DND-41 (cell line): ENCODE measurements around the gene MEIOB.
A peak's percentile ranks its signal among the peaks of the same experiment; 100 is the strongest.
"Not testable (repeated sequence)": the region's sequence is repeated elsewhere in the genome, so short reads cannot be mapped to it uniquely, and the experiment has no call there.

Experiments used
- ATAC-seq: fragments of 200-7000 bp; cut with Tn5 transposase; 3 replicates; pipeline ENCODE4 v1.9.1; 2021; ENCODE audit warnings: low read depth; ENCODE audit not compliant: insufficient read depth
- DNase-seq: peaks from one replicate; pipeline ENCODE4 v3.0.0-alpha.2; 2020
- H2AFZ ChIP-seq: 2 replicates; pipeline ENCODE4 v1.6.0; 2012; ENCODE audit warnings: low read depth, low read length
- H3K27ac ChIP-seq: 2 replicates; pipeline ENCODE4 v1.5.1; 2012; ENCODE audit warnings: low read length, inconsistent platforms
- H3K27me3 ChIP-seq: fragments of 200-600 bp; sonication (generic); 2 replicates; pipeline ENCODE4 v1.6.0; 2012; ENCODE audit warnings: low read length, mild to moderate bottlenecking, inconsistent platforms; ENCODE audit not compliant: insufficient read depth, poor library complexity
- H3K36me3 ChIP-seq: 2 replicates; pipeline ENCODE4 v1.5.1; 2012; ENCODE audit warnings: low read length, inconsistent platforms; ENCODE audit not compliant: insufficient read depth
- H3K4me1 ChIP-seq: 2 replicates; pipeline ENCODE4 v1.5.1; 2012; ENCODE audit warnings: mild to moderate bottlenecking, low read length; ENCODE audit not compliant: insufficient read depth
- H3K4me2 ChIP-seq: 2 replicates; pipeline ENCODE4 v1.6.0; 2012; ENCODE audit warnings: mild to moderate bottlenecking, moderate library complexity, low read length, inconsistent platforms; ENCODE audit not compliant: insufficient read depth
- H3K4me3 ChIP-seq, 2 experiments: fragments of 200-600 bp in 1 of 2; shearing (Covaris generic) in 1 of 2; 2 replicates each; pipeline ENCODE4 v1.5.1; 2012 to 2016; ENCODE audit warnings: inconsistent platforms in 2 of 2, low read length in 2 of 2, mild to moderate bottlenecking in 2 of 2, low read depth in 1 of 2, moderate library complexity in 1 of 2
- H3K79me2 ChIP-seq: 2 replicates; pipeline ENCODE4 v1.6.0; 2012; ENCODE audit warnings: low read length, inconsistent platforms; ENCODE audit not compliant: insufficient read depth
- H3K9ac ChIP-seq: 2 replicates; pipeline ENCODE4 v1.6.0; 2012; ENCODE audit warnings: low read depth, mild to moderate bottlenecking, inconsistent platforms, low read length, moderate library complexity
- H3K9me3 ChIP-seq: 2 replicates; pipeline ENCODE4 v1.5.1; 2012; ENCODE audit warnings: low read length, moderate library complexity, mild to moderate bottlenecking, inconsistent platforms; ENCODE audit not compliant: insufficient read depth, severe bottlenecking
- H4K20me1 ChIP-seq: 2 replicates; pipeline ENCODE4 v1.6.0; 2012; ENCODE audit warnings: low read length; ENCODE audit not compliant: insufficient read depth
- EZH2 ChIP-seq: IDR thresholded peaks from 3 replicates; pipeline ENCODE4 v1.6.1; 2012; ENCODE audit warnings: borderline replicate concordance, low read depth, mild to moderate bottlenecking, moderate library complexity, low read length, inconsistent platforms; ENCODE audit not compliant: severe bottlenecking
- TF ChIP-seq, protein P1 (sequence below): IDR thresholded peaks from 2 replicates; pipeline ENCODE4 v1.5.1; 2012; ENCODE audit warnings: borderline replicate concordance, low read length, moderate library complexity, mild to moderate bottlenecking; ENCODE audit not compliant: poor library complexity, severe bottlenecking; ENCODE audit errors: extremely low read depth

The MEIOB gene

DNA sequence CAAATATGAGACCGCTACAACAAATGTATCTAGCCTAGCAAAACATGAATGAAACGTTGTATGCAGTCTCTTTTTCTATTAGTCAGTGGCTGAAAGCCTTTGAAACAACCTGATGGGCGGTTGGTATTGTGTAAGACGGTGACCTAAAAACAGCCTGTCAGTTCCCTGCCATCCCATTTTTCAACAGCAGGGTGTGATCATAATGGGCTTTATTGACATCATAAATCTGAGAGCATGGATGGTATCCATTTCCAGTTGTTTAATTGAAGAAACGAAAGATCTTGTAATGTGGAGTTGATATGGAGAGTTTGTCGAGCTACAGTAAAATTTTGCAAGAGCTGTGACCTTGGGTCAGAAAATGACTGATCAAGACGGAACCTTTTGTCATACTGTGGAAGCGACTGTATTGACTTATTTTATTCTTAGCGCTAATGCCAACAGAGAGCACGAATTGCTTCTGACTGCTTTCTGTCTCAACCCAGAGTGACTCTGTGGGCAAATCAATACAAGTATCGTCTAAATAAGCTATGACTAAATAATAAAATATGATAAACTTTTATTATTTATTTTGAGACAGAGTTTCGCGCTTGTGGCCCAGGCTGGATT is 12.3 kb upstream of the MEIOB start:
- DNase-seq (no peak), ATAC-seq (no peak)
- no peak overlapping the region for H3K27ac ChIP-seq
- H2AFZ ChIP-seq, result no peak overlapping the region
- no peak overlapping the region for H3K4me3 ChIP-seq
- H3K36me3 ChIP-seq, result no peaks in the 10 kb centered on the region
- no peaks in the 10 kb centered on the region for H3K4me1 ChIP-seq
- no peaks in the 10 kb centered on the region for H4K20me1 ChIP-seq
- TF ChIP-seq, protein P1, sequence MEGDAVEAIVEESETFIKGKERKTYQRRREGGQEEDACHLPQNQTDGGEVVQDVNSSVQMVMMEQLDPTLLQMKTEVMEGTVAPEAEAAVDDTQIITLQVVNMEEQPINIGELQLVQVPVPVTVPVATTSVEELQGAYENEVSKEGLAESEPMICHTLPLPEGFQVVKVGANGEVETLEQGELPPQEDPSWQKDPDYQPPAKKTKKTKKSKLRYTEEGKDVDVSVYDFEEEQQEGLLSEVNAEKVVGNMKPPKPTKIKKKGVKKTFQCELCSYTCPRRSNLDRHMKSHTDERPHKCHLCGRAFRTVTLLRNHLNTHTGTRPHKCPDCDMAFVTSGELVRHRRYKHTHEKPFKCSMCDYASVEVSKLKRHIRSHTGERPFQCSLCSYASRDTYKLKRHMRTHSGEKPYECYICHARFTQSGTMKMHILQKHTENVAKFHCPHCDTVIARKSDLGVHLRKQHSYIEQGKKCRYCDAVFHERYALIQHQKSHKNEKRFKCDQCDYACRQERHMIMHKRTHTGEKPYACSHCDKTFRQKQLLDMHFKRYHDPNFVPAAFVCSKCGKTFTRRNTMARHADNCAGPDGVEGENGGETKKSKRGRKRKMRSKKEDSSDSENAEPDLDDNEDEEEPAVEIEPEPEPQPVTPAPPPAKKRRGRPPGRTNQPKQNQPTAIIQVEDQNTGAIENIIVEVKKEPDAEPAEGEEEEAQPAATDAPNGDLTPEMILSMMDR, result peak; percentile 41
- TF ChIP-seq EZH2, result no peak
- no peak overlapping the region for H3K9ac ChIP-seq
- H3K79me2 ChIP-seq, result no peaks in the 10 kb centered on the region
- H3K27me3 ChIP-seq, result peaks cover 3% of the 10 kb centered on the region
- no peaks in the 10 kb centered on the region for H3K9me3 ChIP-seq
- no peak overlapping the region for H3K4me2 ChIP-seq

DNA sequence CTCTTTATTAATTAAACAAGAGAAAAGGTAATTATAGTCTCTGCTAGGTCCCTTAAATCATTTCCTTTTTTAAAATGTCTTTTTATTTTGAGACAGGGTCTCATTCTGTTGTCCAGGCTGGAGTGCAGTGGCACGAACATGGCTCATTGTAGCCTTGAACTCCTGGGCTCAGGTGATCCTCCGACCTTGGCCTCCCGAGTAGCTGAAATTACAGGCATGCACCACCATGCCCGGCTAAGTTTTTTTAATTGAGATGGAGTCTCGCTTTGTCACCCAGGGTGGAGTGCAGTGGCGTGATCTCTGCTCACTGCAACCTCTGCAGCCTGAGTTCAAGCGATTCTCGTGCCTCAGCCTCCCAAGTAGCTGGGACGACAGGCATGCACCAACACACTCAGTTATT is 9.2 kb upstream of the MEIOB start:
- H2AFZ ChIP-seq, H3K9ac ChIP-seq, H3K79me2 ChIP-seq, DNase-seq, H3K4me2 ChIP-seq, H3K4me3 ChIP-seq, H3K4me1 ChIP-seq, ATAC-seq, H3K36me3 ChIP-seq, H3K27ac ChIP-seq, H4K20me1 ChIP-seq, H3K27me3 ChIP-seq, H3K9me3 ChIP-seq: not testable (repeated sequence)

DNA sequence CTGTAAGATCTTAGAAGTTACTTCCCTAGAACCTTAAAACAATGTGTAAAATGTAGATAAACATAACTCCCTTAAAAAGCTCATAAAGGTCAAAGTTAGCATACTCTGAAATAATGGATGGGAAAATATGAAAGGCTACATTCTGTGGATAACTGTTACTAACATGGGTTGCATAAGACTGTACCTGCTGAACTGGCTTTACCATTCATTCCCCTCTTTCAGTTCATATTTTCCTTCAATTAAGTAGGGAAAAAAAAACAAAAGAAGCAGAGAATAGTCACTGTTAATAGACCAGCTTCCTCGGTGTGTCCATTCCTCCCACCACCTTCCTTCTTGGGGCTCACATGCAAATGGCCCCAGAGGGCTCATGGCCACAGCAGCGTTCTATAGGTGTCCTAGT is 7.5 kb upstream of the MEIOB start:
- Histone ChIP-seq H3K4me3 (no peak overlapping the region), H3K36me3 (no peaks in the 10 kb centered on the region), H3K27me3 (no peaks in the 10 kb centered on the region), H3K27ac (no peak overlapping the region), H3K79me2 (no peaks in the 10 kb centered on the region), H3K9ac (no peak overlapping the region), H3K9me3 (no peaks in the 10 kb centered on the region), H3K4me2 (no peak overlapping the region), H4K20me1 (no peaks in the 10 kb centered on the region), H3K4me1 (no peaks in the 10 kb centered on the region), H2AFZ (no peak overlapping the region)
- DNase-seq, result no peak
- no peak for TF ChIP-seq EZH2
- TF ChIP-seq, protein P1, result no peak
- no peak for ATAC-seq

DNA sequence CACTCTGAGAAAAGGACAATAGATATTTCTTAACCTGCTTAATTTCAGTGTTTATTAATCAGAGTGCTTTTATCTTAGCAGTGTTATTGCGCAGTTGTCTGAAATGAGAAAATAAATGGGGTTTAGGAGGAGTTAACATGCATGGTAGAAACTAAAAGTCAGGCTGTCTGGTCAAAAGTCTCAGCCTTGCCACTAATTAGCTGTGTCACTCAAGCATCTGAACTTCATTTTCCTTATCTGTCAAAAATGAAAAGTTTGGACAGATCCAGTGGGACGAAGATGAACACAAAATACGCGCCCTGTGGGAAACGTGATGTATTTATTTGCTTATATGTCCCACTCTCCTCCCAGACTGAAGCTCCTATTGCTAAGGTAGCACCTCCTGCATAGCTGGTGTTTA is 6.3 kb upstream of the MEIOB start:
- Histone ChIP-seq H4K20me1 (no peaks in the 10 kb centered on the region), H3K9me3 (no peaks in the 10 kb centered on the region), H3K79me2 (no peaks in the 10 kb centered on the region), H3K4me3 (no peak overlapping the region), H2AFZ (no peak overlapping the region), H3K27ac (no peak overlapping the region), H3K27me3 (no peaks in the 10 kb centered on the region), H3K4me2 (no peak overlapping the region), H3K4me1 (no peaks in the 10 kb centered on the region), H3K36me3 (no peaks in the 10 kb centered on the region), H3K9ac (no peak overlapping the region)
- TF ChIP-seq EZH2, result no peak
- TF ChIP-seq, protein P1, result no peak
- ATAC-seq (no peak), DNase-seq (no peak)
